NCI-H1105 treated with DMSO at 0.1 percent for 48 hours (cell line): ENCODE measurements around the gene CTTNBP2NL.

Experiments used
- DNase-seq: peaks from one replicate; lab custom pipeline; 2025; lab: John Stamatoyannopoulos, UW

CTTNBP2NL gene

DNA sequence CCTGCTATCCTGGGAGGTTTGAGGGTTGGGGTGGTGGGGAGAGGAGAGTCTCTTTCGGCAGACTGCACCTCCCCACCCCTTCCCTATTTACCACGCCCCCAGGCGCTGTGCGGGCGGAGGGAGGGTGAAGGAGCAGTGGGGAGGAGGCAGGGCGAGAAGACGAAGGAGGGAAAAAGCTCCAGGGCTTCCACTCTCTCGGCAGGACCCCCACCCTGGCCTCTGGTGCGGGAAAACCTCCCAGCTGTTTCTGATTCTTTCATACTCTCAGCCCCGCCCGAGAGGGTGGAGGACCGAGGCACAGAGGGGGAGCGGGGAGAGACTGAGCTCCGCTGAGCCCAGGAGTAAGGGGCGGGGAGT lies 111.9 kb downstream of the CTTNBP2NL start:
- no peak for DNase-seq

DNA sequence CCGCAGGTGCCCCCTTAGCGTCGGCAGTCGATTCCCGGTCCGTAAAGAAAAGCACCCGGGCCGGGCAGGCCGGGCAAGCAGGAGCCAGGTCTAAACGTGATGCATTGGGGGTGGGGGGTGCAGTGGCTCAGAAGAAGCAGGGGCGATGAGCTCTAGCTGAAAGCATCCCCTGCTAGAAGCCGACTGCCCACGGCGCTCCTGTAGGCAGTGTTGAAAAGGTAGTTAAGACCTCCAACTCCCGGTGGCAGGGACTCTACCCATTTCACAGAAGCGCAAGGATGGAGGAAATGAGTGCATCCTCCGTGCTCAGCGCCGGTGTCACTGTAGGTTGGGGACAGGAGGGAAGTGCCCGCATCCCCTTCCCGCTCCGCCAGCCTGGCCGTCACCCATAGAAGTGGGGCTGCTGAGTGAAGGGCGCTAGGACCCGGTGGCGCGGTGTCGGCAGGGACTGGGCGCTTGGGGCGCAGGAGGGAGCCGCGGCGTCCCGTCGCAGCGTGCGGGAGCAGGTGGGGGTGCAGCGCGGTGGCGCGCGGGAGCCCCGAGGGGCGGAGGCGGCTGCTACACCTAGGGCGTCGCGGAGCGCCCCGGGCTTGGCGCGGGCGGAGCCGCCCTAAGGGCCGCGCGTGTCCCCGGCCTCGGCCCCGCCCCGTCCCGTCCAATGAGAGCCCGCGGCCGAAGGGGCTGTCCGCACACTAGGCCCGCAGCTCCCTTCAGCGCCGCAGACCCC lies 112.4 kb downstream of the CTTNBP2NL start, which contains the start of gene WNT2B:
Gene WNT2B, plus strand, starts transcription at position 688 of the 727 bp plus-strand sequence. CDS start 298 bp downstream, outside the sequence.
- DNase-seq: peak; percentile 31

GRCh38 chr1:112509005-112509659 lies 113.1 kb downstream of the CTTNBP2NL start:
- no peak for DNase-seq

GRCh38 chr1:112509660-112510178 lies 113.7 kb downstream of the CTTNBP2NL start:
- DNase-seq: no peak

- DNase-seq: no peak
Observed at GRCh38 chr1:112510340-112510739, 114.3 kb downstream of the CTTNBP2NL start.
